Measurements from ENCODE around the gene INTS2.
"Not testable (repeated sequence)": the region's sequence is repeated elsewhere in the genome, so short reads cannot be mapped to it uniquely, and the experiment has no call there.

INTS2 gene

GRCh38 chr17:61822326-61823285 is 105.2 kb downstream of the INTS2 start:
- no peak for DNase-seq (ENCODE audit: low spot score)

GRCh38 chr17:61821655-61822054 is 106.1 kb downstream of the INTS2 start:
- DNase-seq (ENCODE audit: low spot score) = no peak

- DNase-seq (ENCODE audit: low spot score) = not testable (repeated sequence)
These were observed 108.5 kb downstream of the INTS2 start for GRCh38 chr17:61819265-61819664.

- no peak for DNase-seq (ENCODE audit: low spot score)
These were observed 109.6 kb downstream of the INTS2 start for GRCh38 chr17:61818225-61818624.

GRCh38 chr17:61817452-61817851 is 110.3 kb downstream of the INTS2 start:
- DNase-seq (ENCODE audit: low spot score) = no peak

GRCh38 chr17:61816538-61816937 is 111.2 kb downstream of the INTS2 start:
- no peak for DNase-seq (ENCODE audit: low spot score)

- no peak for DNase-seq (ENCODE audit: low spot score)
These were observed 111.8 kb downstream of the INTS2 start for GRCh38 chr17:61815863-61816503.

All from iPS-NIHi11 (cell line).